GM21423 (cell line): Measurements from ENCODE around the gene NAA40.
"Not testable (repeated sequence)": the region's sequence is repeated elsewhere in the genome, so short reads cannot be mapped to it uniquely, and the experiment has no call there.

ENCODE experiments used
- ATAC-seq: cut with Tn5 transposase; IDR thresholded peaks from one replicate; pipeline ENCODE4 v1.9.1; 2021; ENCODE audit warnings: mild to moderate bottlenecking, moderate library complexity; ENCODE audit not compliant: unreplicated experiment

NAA40 gene

GRCh38 chr11:63937713-63938478 lies 906 bp upstream of the NAA40 start:
- ATAC-seq, result peak; percentile 5

- ATAC-seq, result no peak
Measured at GRCh38 chr11:63939397-63939891, 642 bp downstream of the NAA40 start.

GRCh38 chr11:63940786-63941185 lies 2.0 kb downstream of the NAA40 start:
- no peak for ATAC-seq

- ATAC-seq, result no peak
Measured at GRCh38 chr11:63941901-63942300, 3.1 kb downstream of the NAA40 start.

- ATAC-seq, result no peak
Measured at GRCh38 chr11:63942803-63943202, 4.0 kb downstream of the NAA40 start.

- ATAC-seq, result no peak
Measured at GRCh38 chr11:63944987-63945386, 6.2 kb downstream of the NAA40 start.

- ATAC-seq, result no peak
Measured at GRCh38 chr11:63945477-63946163, 6.8 kb downstream of the NAA40 start.

GRCh38 chr11:63951779-63952536 lies 13.2 kb downstream of the NAA40 start:
- ATAC-seq, result peak; percentile 56

- ATAC-seq, result no peak
Measured at GRCh38 chr11:63952570-63952969, 13.8 kb downstream of the NAA40 start.

GRCh38 chr11:63958008-63958407 lies 19.2 kb downstream of the NAA40 start:
- no peak for ATAC-seq

GRCh38 chr11:63961608-63962412 lies 23.0 kb downstream of the NAA40 start:
- ATAC-seq, result no peak

- ATAC-seq, result not testable (repeated sequence)
Measured at GRCh38 chr11:63963895-63964294, 25.1 kb downstream of the NAA40 start.

- no peak for ATAC-seq
Measured at GRCh38 chr11:63966444-63966843, 27.6 kb downstream of the NAA40 start.

GRCh38 chr11:63969461-63969860 lies 30.7 kb downstream of the NAA40 start:
- no peak for ATAC-seq

GRCh38 chr11:63970902-63971301 lies 32.1 kb downstream of the NAA40 start:
- no peak for ATAC-seq

- not testable (repeated sequence) for ATAC-seq
Measured at GRCh38 chr11:63973912-63974258, 35.1 kb downstream of the NAA40 start.

GRCh38 chr11:63974259-63975143 lies 35.7 kb downstream of the NAA40 start, which contains the start of gene COX8A:
Gene COX8A, plus strand, starts transcription at chr11:63974620. Its CDS starts 61 bp downstream, at chr11:63974681.
- ATAC-seq, result peak; percentile 97

GRCh38 chr11:63978551-63979239 lies 39.9 kb downstream of the NAA40 start:
- no peak for ATAC-seq

GRCh38 chr11:63979426-63979825 lies 40.6 kb downstream of the NAA40 start:
- ATAC-seq, result no peak
